ENCODE measurements around the gene SYT1.

DNA sequence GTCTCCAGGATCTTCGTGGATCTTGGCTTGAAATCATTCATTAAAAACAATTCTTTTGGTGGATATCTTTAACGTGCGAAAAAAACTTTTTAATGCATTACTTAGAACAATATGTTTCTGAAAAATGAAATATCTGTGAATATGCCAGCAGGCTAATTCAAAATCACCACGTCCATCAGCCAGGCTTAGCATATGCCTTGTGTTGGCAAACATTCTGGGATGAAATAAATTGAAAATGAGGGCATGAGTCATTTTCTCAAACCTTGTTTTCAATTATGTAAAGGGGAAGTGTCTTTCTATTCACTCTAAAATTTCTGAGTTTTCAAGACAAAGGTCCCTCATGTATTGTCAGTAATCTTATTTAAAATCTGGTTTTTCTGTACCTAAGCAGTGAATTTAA lies 432.3 kb downstream of the SYT1 start:
- TF ChIP-seq GATA3 (IDR thresholded peaks at IDR 0.05; ENCODE audit: low read depth, low read length) (no peak), GATA2 (IDR thresholded peaks at IDR 0.05; ENCODE audit: low read depth, low read length) (no peak)
